Neural progenitor cell (in vitro differentiated cells): ENCODE measurements around the gene TMED3. TPM values are rescaled to one million over a fixed set of nuclear protein-coding genes. Genes with fewer than 3 reads are reported as not detected.
"Not testable (repeated sequence)": the region's sequence is repeated elsewhere in the genome, so short reads cannot be mapped to it uniquely, and the experiment has no call there.

Source experiments
- DNase-seq: peaks from one replicate; pipeline ENCODE4 v3.0.0-alpha.2; 2016; ENCODE audit warnings: low spot score
- H2AFZ ChIP-seq: fragments of 200-600 bp; sonication (generic); replicated peaks from 2 replicates; pipeline ENCODE4 v1.6.1; 2016; ENCODE audit warnings: antibody characterized with exemption
- H3F3A ChIP-seq: fragments of 200-600 bp; sonication (generic); 2 replicates; pipeline ENCODE4 v1.6.1; 2016; ENCODE audit warnings: antibody characterized with exemption, low read depth
- H3K27ac ChIP-seq: fragments of 200-600 bp; sonication (generic); 2 replicates; pipeline ENCODE4 v1.5.1; 2016; ENCODE audit warnings: mild to moderate bottlenecking
- H3K27me3 ChIP-seq: fragments of 200-600 bp; sonication (generic); 2 replicates; pipeline ENCODE4 v1.6.1; 2016; ENCODE audit warnings: mild to moderate bottlenecking, moderate library complexity
- H3K36me3 ChIP-seq: fragments of 200-600 bp; sonication (generic); 2 replicates; pipeline ENCODE4 v1.5.1; 2016
- H3K4me1 ChIP-seq: fragments of 200-600 bp; sonication (generic); 2 replicates; pipeline ENCODE4 v1.6.1; 2016; ENCODE audit warnings: mixed run types
- H3K4me2 ChIP-seq: fragments of 200-600 bp; sonication (generic); 2 replicates; pipeline ENCODE4 v1.6.1; 2016
- H3K4me3 ChIP-seq: fragments of 200-600 bp; sonication (generic); 2 replicates; pipeline ENCODE4 v1.5.1; 2016
- H3K79me2 ChIP-seq: fragments of 200-600 bp; sonication (generic); 2 replicates; pipeline ENCODE4 v1.6.1; 2016; ENCODE audit warnings: low read depth
- H3K9ac ChIP-seq: fragments of 200-600 bp; sonication (generic); 2 replicates; pipeline ENCODE4 v1.6.1; 2016
- H3K9me3 ChIP-seq: fragments of 200-600 bp; sonication (generic); 2 replicates; pipeline ENCODE4 v1.5.1; 2016; ENCODE audit warnings: low read depth
- H4K20me1 ChIP-seq: fragments of 200-600 bp; sonication (generic); 2 replicates; pipeline ENCODE4 v1.6.1; 2016; ENCODE audit warnings: low read depth
- H3K27ac Mint-ChIP-seq: 3 replicates; pipeline ENCODE4 v1.8.0; 2021; ENCODE audit warnings: mixed read lengths
- H3K27me3 Mint-ChIP-seq: 2 replicates; pipeline ENCODE4 v1.8.0; 2022; ENCODE audit warnings: low read depth, mild to moderate bottlenecking, inconsistent platforms, moderate library complexity, mixed read lengths; ENCODE audit not compliant: insufficient read depth
- H3K36me3 Mint-ChIP-seq: 3 replicates; pipeline ENCODE4 v1.8.0; 2021; ENCODE audit warnings: mixed read lengths
- H3K4me1 Mint-ChIP-seq: 3 replicates; pipeline ENCODE4 v1.8.0; 2021; ENCODE audit warnings: mixed read lengths
- H3K4me3 Mint-ChIP-seq: 3 replicates; pipeline ENCODE4 v1.8.0; 2021; ENCODE audit warnings: mild to moderate bottlenecking, moderate library complexity, mixed read lengths
- H3K9me3 Mint-ChIP-seq: 3 replicates; pipeline ENCODE4 v1.8.0; 2020; ENCODE audit warnings: mixed read lengths
- CTCF ChIP-seq: fragments of 200-600 bp; sonication (generic); IDR thresholded peaks from 2 replicates; pipeline ENCODE4 v1.5.1; 2017; ENCODE audit warnings: antibody characterized with exemption, mild to moderate bottlenecking
- EZH2 ChIP-seq: fragments of 200-600 bp; sonication (generic); IDR thresholded peaks from 2 replicates; pipeline ENCODE4 v1.6.1; 2017; ENCODE audit warnings: antibody characterized with exemption, mild to moderate bottlenecking, moderate library complexity
- EZH2phosphoT487 ChIP-seq: fragments of 200-600 bp; sonication (generic); IDR thresholded peaks from 2 replicates; pipeline ENCODE4 v1.6.1; 2017; ENCODE audit warnings: antibody characterized with exemption
- total RNA-seq: library from RNA; depleted of rRNA; stranded (reverse); fragments of >200 nt; gene quantifications from 2 replicates; pipeline ENCODE4 v1.2.3, GENCODE V29; 2015; ENCODE audit warnings: low replicate concordance

The TMED3 gene
- total RNA-seq, 1 donor from 2014 or later = 28.5 TPM

DNA sequence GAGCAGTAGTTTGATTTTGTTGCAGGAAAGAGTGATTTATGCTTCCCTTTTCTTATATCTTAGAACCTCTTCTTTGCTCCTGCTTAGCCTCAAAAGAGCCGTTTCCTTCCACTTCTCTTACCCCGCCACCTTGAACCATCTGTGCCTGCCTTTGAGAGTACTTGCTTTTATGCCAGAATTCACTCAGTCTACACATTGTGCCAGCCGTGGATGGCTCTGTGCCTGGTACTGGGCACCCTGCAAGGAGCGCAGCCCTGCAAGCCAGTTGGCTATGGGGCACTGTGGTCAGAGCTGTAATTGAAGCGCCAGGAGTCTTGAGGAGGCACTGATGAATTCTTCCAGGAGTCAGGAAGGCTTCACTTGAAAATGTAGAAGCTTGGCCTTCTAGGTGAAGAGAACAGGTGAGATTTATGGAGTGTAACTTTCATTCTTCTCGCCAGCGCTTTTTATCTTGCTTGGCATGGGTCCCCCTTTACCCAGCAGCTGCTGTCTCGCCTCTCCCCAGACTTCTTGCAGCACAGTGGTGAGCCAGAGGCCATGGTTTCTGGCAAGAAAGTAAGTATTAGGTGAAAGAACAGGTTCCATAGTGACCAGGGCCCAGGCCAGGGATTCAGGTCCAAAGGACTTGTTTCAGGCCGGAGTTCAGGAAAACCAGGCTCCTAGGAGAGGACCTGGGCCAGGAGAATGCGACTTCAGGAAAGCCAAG, 4.9 kb downstream of the TMED3 start:
- H3K36me3 Mint-ChIP-seq = peaks cover 50% of the 10 kb centered on the region
- no peak overlapping the region for H3K4me3 Mint-ChIP-seq
- Histone ChIP-seq H3K79me2 (peaks cover 24% of the 10 kb centered on the region), H3F3A (peaks cover 7% of the 10 kb centered on the region), H3K36me3 (no peaks in the 10 kb centered on the region), H3K9ac (no peak overlapping the region), H4K20me1 (no peaks in the 10 kb centered on the region), H3K9me3 (no peaks in the 10 kb centered on the region), H2AFZ (no peak overlapping the region), H3K27me3 (no peaks in the 10 kb centered on the region), H3K4me2 (no peak overlapping the region), H3K27ac (no peak overlapping the region), H3K4me3 (no peak overlapping the region), H3K4me1 (peaks cover 8% of the 10 kb centered on the region)
- TF ChIP-seq EZH2phosphoT487 (no peak), EZH2 (no peak), CTCF (no peak)
- DNase-seq = no peak
- H3K4me1 Mint-ChIP-seq = peaks cover 11% of the 10 kb centered on the region
- peaks cover 2% of the 10 kb centered on the region for H3K9me3 Mint-ChIP-seq
- no peak overlapping the region for H3K27ac Mint-ChIP-seq
- peaks cover 2% of the 10 kb centered on the region for H3K27me3 Mint-ChIP-seq

DNA sequence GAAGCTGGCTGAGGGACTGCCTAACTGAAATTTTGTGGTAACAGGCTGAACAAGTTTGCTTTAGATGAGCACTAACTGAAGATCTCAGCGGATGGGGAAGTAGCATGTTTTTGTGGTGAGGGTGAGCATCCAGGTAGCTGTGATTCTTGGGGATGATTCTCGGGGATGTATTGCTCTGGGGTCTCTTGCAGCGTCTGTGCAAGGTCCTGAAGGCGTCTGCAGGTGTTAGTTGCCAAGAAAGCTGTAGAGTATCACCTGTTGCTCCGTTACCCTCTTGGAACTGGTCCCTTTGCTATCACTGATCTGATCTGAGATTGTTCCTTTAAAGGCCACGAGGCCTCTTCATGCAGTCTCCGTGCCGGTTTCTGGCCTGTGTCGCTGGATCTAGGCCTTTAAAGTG, 6.0 kb downstream of the TMED3 start:
- no peak overlapping the region for H3K27ac ChIP-seq
- no peak overlapping the region for H2AFZ ChIP-seq
- H3K36me3 Mint-ChIP-seq = peaks cover 57% of the 10 kb centered on the region
- H3K4me1 Mint-ChIP-seq = peaks cover 8% of the 10 kb centered on the region
- H3K9ac ChIP-seq = no peak overlapping the region
- no peak for DNase-seq
- H3K9me3 Mint-ChIP-seq = peaks cover 2% of the 10 kb centered on the region
- TF ChIP-seq EZH2phosphoT487 (no peak), EZH2 (no peak), CTCF (no peak)
- no peaks in the 10 kb centered on the region for H3K9me3 ChIP-seq
- H3K4me3 Mint-ChIP-seq = no peak overlapping the region
- H3K79me2 ChIP-seq = peaks cover 19% of the 10 kb centered on the region
- no peaks in the 10 kb centered on the region for H3F3A ChIP-seq
- no peak overlapping the region for H3K4me3 ChIP-seq
- no peaks in the 10 kb centered on the region for H3K36me3 ChIP-seq
- no peak overlapping the region for H3K27ac Mint-ChIP-seq
- H4K20me1 ChIP-seq = no peaks in the 10 kb centered on the region
- peaks cover 5% of the 10 kb centered on the region for H3K4me1 ChIP-seq
- H3K4me2 ChIP-seq = no peak overlapping the region
- H3K27me3 Mint-ChIP-seq = peaks cover 2% of the 10 kb centered on the region
- no peaks in the 10 kb centered on the region for H3K27me3 ChIP-seq

DNA sequence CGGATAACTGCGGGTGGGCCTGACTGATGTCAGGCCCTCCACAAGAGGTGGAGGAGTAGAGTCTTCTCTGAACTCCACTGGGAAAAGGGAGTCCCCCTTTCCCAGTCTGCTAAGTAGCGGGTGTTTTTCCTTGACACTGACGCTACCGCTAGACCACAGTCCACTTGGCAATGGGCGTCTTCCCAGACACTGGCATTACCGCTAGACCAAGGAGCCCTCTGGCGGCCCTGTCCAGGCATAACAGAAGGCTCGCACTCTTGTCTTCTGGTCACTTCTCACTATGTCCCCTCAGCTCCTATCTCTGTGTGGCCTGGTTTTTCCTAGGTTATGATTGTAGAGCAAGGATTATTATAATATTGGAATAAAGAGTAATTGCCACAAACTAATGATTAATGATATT, 9.1 kb downstream of the TMED3 start:
- H3K4me3 Mint-ChIP-seq, H3K9me3 ChIP-seq, H3K27ac ChIP-seq, H2AFZ ChIP-seq, H3K9ac ChIP-seq, DNase-seq, H3K36me3 ChIP-seq, H3K79me2 ChIP-seq, H3K4me3 ChIP-seq, H3K27me3 Mint-ChIP-seq, H3K4me2 ChIP-seq, H3K4me1 Mint-ChIP-seq, H3K4me1 ChIP-seq, H3K27ac Mint-ChIP-seq, H4K20me1 ChIP-seq, H3K27me3 ChIP-seq, H3F3A ChIP-seq, H3K9me3 Mint-ChIP-seq: not testable (repeated sequence)
- H3K36me3 Mint-ChIP-seq = peaks cover 58% of the 10 kb centered on the region

DNA sequence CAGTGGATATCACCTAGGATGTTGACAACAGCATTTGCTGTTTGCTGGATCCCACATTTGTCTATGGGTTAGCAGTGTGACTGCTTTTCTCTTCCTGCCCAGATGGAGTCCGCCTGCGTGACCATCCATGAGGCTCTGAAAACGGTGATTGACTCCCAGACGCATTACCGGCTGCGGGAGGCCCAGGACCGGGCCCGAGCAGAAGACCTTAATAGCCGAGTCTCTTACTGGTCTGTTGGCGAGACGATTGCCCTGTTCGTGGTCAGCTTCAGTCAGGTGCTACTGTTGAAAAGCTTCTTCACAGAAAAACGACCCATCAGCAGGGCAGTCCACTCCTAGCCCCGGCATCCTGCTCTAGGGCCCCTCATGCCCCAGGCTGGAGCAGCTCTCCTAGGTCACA, 11.0 kb downstream of the TMED3 start:
- H3K4me1 Mint-ChIP-seq = no peaks in the 10 kb centered on the region
- TF ChIP-seq CTCF (no peak), EZH2phosphoT487 (no peak), EZH2 (no peak)
- Histone ChIP-seq H3K4me3 (no peak overlapping the region), H3F3A (no peaks in the 10 kb centered on the region), H3K36me3 (no peaks in the 10 kb centered on the region), H3K27ac (no peak overlapping the region), H3K4me1 (no peaks in the 10 kb centered on the region), H3K27me3 (no peaks in the 10 kb centered on the region), H3K9me3 (no peaks in the 10 kb centered on the region), H4K20me1 (no peaks in the 10 kb centered on the region), H3K9ac (no peak overlapping the region), H3K79me2 (no peaks in the 10 kb centered on the region), H3K4me2 (no peak overlapping the region), H2AFZ (no peak overlapping the region)
- H3K4me3 Mint-ChIP-seq = no peak overlapping the region
- peaks cover 55% of the 10 kb centered on the region for H3K36me3 Mint-ChIP-seq
- H3K27ac Mint-ChIP-seq = no peak overlapping the region
- DNase-seq = no peak
- H3K9me3 Mint-ChIP-seq = peaks cover 2% of the 10 kb centered on the region
- no peaks in the 10 kb centered on the region for H3K27me3 Mint-ChIP-seq
